Measurements from ENCODE around the gene MRPS2.
"Not testable (repeated sequence)": the region's sequence is repeated elsewhere in the genome, so short reads cannot be mapped to it uniquely, and the experiment has no call there.

The MRPS2 gene

DNA sequence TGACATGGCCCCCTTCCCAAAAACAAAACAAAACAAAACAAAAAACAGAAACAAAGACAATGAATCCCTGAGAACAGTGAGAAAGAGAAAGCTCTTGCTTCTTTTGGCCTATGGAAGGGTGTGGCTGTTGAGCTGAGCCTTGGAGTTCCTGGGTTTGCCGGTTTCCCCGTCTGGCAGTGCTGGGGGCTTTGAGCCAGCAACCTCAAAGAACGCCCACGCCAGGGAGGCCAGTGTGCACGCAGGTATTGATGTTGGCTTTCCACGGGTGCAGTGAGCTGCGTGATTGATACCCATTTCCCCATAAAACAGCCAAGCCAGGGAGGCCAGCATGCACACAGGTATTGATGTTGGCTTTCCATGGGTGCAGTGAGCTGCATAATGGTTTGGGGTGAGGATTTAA lies 12.4 kb downstream of the MRPS2 start:
- H3K9ac ChIP-seq (ENCODE audit: low read length) = no peak overlapping the region
- H3K4me3 ChIP-seq (ENCODE audit: low read length) = no peak overlapping the region
- peaks cover 7% of the 10 kb centered on the region for H3K27me3 ChIP-seq (replicated peaks; ENCODE audit: control insufficient read depth, insufficient read depth, low read length)
- no peak for DNase-seq (ENCODE audit: low read depth)
- no peaks in the 10 kb centered on the region for H3K36me3 ChIP-seq (ENCODE audit: control insufficient read depth, insufficient read depth, low read length, severe bottlenecking)
- peaks cover 4% of the 10 kb centered on the region for H3K4me1 ChIP-seq (ENCODE audit: control insufficient read depth, insufficient read depth, low read length)
- peaks cover 7% of the 10 kb centered on the region for H3K9me3 ChIP-seq (ENCODE audit: control insufficient read depth, low read length)

DNA sequence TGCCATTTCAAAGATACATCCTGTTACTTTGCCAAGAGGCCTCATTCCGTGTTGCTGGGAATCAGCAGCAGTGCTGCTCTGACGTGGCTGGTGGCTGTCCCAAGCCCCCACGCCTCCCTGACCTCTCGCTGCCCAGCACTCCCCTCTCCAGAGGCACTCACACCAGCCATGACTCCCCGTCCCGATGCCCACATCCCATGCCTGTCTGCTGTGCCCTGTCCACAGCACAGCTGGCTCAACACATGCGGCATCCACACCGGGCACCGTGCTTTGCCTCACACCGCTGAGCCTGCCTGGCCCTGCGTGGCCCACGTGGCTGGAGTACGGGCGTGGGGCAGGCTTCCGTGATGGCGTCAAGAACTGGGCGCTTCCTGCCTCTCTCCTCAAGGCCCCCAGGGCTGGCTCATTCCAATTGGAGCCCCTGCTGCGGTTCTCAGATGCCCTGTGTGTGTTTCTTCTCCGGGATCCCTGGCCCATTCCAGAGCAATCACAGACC lies 12.9 kb downstream of the MRPS2 start:
- peaks cover 4% of the 10 kb centered on the region for H3K4me1 ChIP-seq (ENCODE audit: control insufficient read depth, insufficient read depth, low read length)
- no peak overlapping the region for H3K9ac ChIP-seq (ENCODE audit: low read length)
- H3K27me3 ChIP-seq (replicated peaks; ENCODE audit: control insufficient read depth, insufficient read depth, low read length) = peaks cover 11% of the 10 kb centered on the region
- peaks cover 7% of the 10 kb centered on the region for H3K9me3 ChIP-seq (ENCODE audit: control insufficient read depth, low read length)
- no peaks in the 10 kb centered on the region for H3K36me3 ChIP-seq (ENCODE audit: control insufficient read depth, insufficient read depth, low read length, severe bottlenecking)
- DNase-seq (ENCODE audit: low read depth) = no peak
- no peak overlapping the region for H3K4me3 ChIP-seq (ENCODE audit: low read length)

DNA sequence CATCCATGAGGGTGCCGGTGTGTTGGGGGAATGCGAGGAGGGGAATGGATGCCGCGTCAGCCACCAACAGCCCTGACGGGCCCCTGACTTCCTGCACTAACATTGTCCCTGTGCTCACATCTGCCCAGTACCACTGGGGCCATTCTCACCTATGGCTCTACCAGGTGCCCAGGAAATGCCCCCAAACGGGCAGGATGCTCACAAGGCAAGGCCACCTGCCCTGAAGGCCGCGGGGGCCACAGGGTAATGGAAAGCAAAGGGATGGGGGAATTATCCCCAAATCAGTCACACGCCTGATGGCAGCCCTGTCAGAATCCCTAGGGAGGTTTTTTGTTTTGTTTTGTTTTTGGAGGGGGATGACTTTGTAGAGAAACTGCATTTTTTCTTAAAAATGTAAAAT lies 13.4 kb downstream of the MRPS2 start:
- H3K4me3 ChIP-seq (ENCODE audit: low read length); H3K4me1 ChIP-seq (ENCODE audit: control insufficient read depth, insufficient read depth, low read length); H3K9ac ChIP-seq (ENCODE audit: low read length); H3K36me3 ChIP-seq (ENCODE audit: control insufficient read depth, insufficient read depth, low read length, severe bottlenecking); H3K9me3 ChIP-seq (ENCODE audit: control insufficient read depth, low read length); DNase-seq (ENCODE audit: low read depth): not testable (repeated sequence)
- H3K27me3 ChIP-seq (replicated peaks; ENCODE audit: control insufficient read depth, insufficient read depth, low read length) = peaks cover 14% of the 10 kb centered on the region

DNA sequence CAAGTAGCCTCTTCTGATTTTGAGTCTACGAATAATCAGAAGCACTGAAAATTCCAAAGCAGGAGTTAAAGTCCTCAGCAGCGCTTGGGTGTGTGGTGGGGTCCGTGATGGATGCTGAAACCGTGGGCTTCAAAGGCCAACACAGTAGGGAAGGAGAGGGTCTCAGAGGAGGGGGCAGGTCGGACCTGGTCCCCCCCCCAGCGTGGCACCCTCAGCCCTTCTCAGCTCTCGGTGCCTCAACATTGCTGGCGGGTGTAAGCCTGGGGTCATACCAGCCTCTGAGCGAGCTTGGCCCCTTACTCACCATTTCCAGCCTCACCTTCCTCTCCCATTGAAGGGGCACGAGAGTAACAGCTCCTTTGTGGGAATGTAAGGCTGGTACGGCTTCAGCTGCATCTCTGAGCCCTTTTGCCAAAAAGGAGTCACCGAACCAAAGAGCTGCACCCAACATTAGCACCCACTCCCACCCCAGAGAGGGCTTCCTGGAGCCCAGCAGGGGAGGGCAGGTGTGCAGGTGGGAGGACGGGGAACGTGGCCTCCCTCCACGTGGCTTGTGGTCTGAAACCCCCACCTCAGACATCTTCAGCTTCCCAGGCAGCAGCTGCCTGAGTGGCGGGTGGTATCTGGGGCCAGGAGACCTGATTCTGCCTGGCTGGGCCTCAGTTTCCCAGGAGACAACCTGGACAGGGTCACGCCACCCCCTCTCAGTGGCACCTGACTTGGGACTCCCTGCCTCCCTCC lies 14.0 kb downstream of the MRPS2 start:
- Histone ChIP-seq H3K27me3 (replicated peaks; ENCODE audit: control insufficient read depth, insufficient read depth, low read length) (peaks cover 17% of the 10 kb centered on the region), H3K9me3 (ENCODE audit: control insufficient read depth, low read length) (peaks cover 2% of the 10 kb centered on the region), H3K36me3 (ENCODE audit: control insufficient read depth, insufficient read depth, low read length, severe bottlenecking) (no peaks in the 10 kb centered on the region), H3K9ac (ENCODE audit: low read length) (no peak overlapping the region), H3K4me3 (ENCODE audit: low read length) (no peak overlapping the region), H3K4me1 (ENCODE audit: control insufficient read depth, insufficient read depth, low read length) (peaks cover 4% of the 10 kb centered on the region)
- DNase-seq (ENCODE audit: low read depth) = no peak

DNA sequence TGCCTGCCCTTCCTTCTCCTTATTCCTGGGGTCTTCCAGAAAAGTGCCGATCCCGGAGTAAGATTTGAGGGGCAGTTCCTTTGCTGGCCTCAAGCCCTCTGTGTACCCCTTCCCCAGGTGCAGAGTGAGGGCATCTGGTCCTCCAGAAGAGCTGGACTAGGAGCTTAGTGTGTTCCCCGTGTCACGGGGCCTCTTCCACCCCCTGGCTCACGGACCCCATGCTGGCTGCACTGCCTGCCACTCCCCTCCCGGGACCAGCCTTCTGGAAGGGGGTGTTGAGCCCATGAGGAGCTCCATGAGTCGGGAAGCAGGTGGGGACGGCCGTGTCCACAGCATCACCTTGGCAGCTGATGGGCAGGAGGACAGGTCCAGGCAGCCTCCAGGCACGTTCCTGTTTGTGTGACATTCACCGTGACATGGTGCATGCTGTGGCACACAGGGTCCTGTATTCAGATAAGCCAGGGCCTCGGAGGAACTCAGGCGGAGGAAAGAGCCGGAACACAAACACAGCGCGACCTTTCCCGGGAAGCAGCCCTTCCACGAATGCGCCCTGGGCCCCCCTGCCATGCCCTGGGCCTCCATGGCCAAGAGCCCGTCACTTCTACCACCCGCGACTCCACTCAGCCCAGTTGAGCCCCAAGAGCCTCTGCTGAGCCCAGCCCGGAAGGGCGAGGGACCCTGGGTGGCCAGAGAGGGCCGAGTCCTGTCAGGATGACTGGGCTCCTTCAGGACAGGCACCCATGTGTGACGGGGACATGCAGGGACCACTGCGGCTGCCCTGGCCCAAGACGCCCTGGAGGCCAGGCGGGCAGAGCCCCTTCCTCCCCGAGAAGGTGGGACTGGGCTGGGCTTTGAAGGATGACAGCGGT lies 14.8 kb downstream of the MRPS2 start:
- H3K36me3 ChIP-seq (ENCODE audit: control insufficient read depth, insufficient read depth, low read length, severe bottlenecking) = no peaks in the 10 kb centered on the region
- no peak overlapping the region for H3K4me3 ChIP-seq (ENCODE audit: low read length)
- DNase-seq (ENCODE audit: low read depth) = no peak
- H3K27me3 ChIP-seq (replicated peaks; ENCODE audit: control insufficient read depth, insufficient read depth, low read length) = peaks cover 20% of the 10 kb centered on the region
- H3K9ac ChIP-seq (ENCODE audit: low read length) = no peak overlapping the region
- H3K9me3 ChIP-seq (ENCODE audit: control insufficient read depth, low read length) = no peaks in the 10 kb centered on the region
- peaks cover 4% of the 10 kb centered on the region for H3K4me1 ChIP-seq (ENCODE audit: control insufficient read depth, insufficient read depth, low read length)

DNA sequence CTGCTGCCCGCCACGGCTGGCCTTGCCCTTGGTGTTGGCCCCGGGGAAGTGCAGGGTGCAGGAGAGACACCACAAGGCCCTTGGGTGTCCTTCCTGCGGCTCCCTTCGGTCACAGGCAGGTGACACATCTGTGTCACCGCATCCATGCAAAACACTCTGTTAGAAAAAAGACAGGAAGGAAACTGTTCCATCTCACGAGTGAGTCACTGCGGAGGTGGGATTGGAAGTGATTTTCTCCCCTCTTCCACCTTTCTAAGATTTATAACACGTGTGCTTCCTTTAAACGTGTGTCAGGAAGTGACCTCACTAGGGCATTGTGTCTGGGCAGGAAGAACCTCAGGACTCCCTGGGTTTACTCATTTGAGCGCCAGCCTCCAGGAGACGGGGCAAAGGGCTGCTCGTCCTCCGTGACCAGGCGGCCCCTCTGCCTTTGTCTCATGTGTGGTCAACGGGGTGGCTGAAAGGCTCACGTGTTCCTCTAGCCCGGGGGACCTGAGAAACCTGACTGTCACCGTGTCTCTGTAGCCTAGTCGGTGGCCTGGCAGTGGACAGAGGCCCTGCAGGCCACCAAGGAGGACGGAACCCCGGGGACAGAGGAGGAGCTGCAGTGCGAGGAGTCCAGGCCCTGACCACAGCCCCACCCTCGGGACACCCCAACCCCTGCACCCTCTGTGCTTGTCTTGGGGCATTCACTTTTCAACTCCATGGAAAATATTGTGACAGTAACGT lies 15.8 kb downstream of the MRPS2 start:
- no peaks in the 10 kb centered on the region for H3K9me3 ChIP-seq (ENCODE audit: control insufficient read depth, low read length)
- H3K4me1 ChIP-seq (ENCODE audit: control insufficient read depth, insufficient read depth, low read length) = peaks cover 4% of the 10 kb centered on the region
- H3K36me3 ChIP-seq (ENCODE audit: control insufficient read depth, insufficient read depth, low read length, severe bottlenecking) = no peaks in the 10 kb centered on the region
- no peak overlapping the region for H3K9ac ChIP-seq (ENCODE audit: low read length)
- no peak for DNase-seq (ENCODE audit: low read depth)
- H3K27me3 ChIP-seq (replicated peaks; ENCODE audit: control insufficient read depth, insufficient read depth, low read length) = peaks cover 20% of the 10 kb centered on the region
- H3K4me3 ChIP-seq (ENCODE audit: low read length) = no peak overlapping the region

DNA sequence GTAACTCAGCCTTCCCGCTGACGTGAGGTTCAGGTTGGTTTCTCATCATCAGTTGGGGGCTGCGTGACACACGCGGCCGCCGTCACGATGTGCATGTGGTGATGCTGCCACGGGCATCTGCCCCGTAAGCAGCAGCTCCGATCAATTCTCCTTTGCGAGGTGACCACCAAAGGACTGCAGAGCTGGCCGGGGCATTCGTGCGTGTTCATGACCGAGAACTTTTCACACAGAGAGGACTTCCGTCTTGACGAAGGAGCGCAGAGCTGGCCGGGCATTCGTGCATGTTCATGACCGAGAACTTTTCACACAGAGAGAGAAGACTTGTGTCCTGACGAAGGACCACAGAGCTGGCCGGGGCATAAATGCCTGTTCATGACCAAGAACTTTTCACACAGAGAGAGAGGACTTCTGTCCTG lies 16.9 kb downstream of the MRPS2 start:
- no peaks in the 10 kb centered on the region for H3K9me3 ChIP-seq (ENCODE audit: control insufficient read depth, low read length)
- H3K9ac ChIP-seq (ENCODE audit: low read length) = no peak overlapping the region
- no peak for DNase-seq (ENCODE audit: low read depth)
- H3K4me3 ChIP-seq (ENCODE audit: low read length) = no peak overlapping the region
- H3K27me3 ChIP-seq (replicated peaks; ENCODE audit: control insufficient read depth, insufficient read depth, low read length) = peaks cover 21% of the 10 kb centered on the region
- no peaks in the 10 kb centered on the region for H3K36me3 ChIP-seq (ENCODE audit: control insufficient read depth, insufficient read depth, low read length, severe bottlenecking)
- no peaks in the 10 kb centered on the region for H3K4me1 ChIP-seq (ENCODE audit: control insufficient read depth, insufficient read depth, low read length)

DNA sequence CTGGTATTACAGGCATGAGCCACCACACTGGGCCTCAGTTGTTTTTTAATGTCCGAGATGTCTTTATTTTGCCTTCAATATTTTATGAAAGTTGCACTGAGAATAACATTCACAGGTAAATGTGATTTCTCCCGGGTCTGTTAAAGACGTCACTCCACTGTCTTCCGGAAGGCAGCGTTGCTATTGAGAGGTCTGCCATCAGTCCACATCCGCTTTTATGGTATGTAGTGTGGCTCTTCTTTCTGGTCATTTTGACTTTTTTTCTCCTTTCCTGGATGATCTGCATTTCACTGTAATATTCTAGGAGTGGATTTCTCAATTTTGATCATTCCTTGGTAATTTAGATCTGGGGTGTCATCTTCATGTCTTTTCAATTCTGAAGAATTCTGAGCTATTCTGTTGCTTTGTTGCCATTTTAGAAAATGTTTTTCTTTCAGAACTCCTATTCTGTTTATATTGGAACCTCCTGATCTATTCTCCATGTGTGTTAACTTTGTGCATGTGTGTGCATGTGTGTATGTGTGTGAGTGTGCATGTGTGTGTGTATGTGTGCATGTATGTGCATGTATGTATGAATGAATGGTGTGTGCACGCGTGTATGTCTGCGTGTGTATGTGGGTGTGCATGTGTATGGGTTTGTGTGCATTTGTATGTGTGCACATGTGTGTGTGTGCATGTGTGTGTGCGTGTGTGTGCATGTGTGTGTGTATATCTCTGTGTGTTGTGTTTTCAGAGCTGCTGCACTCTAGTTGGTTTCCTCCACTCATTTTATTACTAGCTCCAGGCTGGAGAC lies 18.9 kb downstream of the MRPS2 start:
- Histone ChIP-seq H3K9ac (ENCODE audit: low read length) (no peak overlapping the region), H3K4me3 (ENCODE audit: low read length) (no peak overlapping the region)
- DNase-seq (ENCODE audit: low read depth) = no peak

DNA sequence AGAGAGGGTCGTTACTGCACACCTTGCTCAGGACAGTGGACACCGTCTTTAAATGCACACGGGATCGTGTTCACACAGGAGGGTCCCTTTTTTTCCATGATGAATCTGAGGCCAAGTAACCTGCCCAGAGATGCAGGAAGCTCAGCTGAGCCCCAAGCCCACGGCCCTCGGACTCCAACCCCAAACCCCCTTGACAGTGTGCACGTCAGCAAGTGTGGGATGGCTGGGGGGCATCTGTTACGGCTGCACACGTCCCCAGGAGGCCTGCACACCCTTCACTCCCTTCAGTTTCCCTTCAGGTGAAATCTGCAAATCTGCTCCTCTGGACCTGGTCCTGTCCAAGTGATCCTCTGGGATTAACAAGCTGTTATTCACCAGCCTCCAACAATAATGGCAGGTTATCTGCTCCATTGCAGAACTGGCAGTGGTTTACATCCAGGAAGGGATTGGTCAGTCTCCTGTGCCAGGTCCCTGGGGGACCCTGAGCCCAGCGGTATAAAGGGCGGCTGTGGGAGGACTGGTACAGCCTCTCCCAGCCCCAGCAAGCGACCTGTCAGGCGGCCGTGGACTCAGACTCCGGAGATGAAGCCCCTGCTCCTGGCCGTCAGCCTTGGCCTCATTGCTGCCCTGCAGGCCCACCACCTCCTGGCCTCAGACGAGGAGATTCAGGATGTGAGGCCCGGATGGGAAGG lies 20.6 kb downstream of the MRPS2 start, which contains the start of gene LCN1:
LCN1 (plus strand) TSS at position 525 of the 692 bp plus-strand sequence; CDS start at position 583, 58 bp downstream.
- peaks cover 38% of the 10 kb centered on the region for H3K27me3 ChIP-seq (replicated peaks; ENCODE audit: control insufficient read depth, insufficient read depth, low read length)
- no peak within 1 kb of the TSS for H3K4me3 ChIP-seq (ENCODE audit: low read length)
- H3K9ac ChIP-seq (ENCODE audit: low read length) = no peak within 1 kb of the TSS
- no peaks in the 10 kb centered on the region for H3K36me3 ChIP-seq (ENCODE audit: control insufficient read depth, insufficient read depth, low read length, severe bottlenecking)
- peaks cover 4% of the 10 kb centered on the region for H3K4me1 ChIP-seq (ENCODE audit: control insufficient read depth, insufficient read depth, low read length)
- no peaks in the 10 kb centered on the region for H3K9me3 ChIP-seq (ENCODE audit: control insufficient read depth, low read length)
- no peak for DNase-seq (ENCODE audit: low read depth)

More for the DNA sequence above, 18.9 kb downstream of the MRPS2 start:
- Histone ChIP-seq H3K27me3 (replicated peaks; ENCODE audit: control insufficient read depth, insufficient read depth, low read length) (peaks cover 34% of the 10 kb centered on the region), H3K36me3 (ENCODE audit: control insufficient read depth, insufficient read depth, low read length, severe bottlenecking) (no peaks in the 10 kb centered on the region), H3K9me3 (ENCODE audit: control insufficient read depth, low read length) (no peaks in the 10 kb centered on the region), H3K4me1 (ENCODE audit: control insufficient read depth, insufficient read depth, low read length) (peaks cover 4% of the 10 kb centered on the region)

DNA sequence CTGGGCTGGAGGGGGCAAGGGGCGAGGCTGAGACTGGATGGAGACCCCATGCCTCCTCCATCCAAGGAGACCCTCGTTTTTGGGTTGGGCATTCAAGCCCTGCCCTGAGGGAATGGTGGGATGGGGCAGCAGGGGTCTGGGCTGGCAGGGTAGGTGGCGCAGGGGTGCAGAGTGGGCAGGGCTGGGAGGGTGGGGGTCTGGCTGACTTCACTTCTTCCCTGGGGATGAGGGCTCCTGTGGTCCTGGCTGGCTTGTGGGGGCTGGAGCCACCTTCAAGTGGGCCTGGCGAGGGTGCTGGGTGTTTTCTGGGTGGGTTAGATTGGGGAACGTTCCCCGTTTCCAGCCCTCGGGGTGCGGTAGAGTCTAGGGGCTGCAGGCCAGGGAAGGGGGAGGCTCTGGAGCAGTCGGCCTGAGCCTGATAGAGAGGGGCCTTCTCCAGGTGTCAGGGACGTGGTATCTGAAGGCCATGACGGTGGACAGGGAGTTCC lies 21.2 kb downstream of the MRPS2 start:
- H3K27me3 ChIP-seq (replicated peaks; ENCODE audit: control insufficient read depth, insufficient read depth, low read length) = peaks cover 38% of the 10 kb centered on the region
- no peak for DNase-seq (ENCODE audit: low read depth)
- H3K9ac ChIP-seq (ENCODE audit: low read length) = no peak overlapping the region
- H3K4me3 ChIP-seq (ENCODE audit: low read length) = no peak overlapping the region
- H3K36me3 ChIP-seq (ENCODE audit: control insufficient read depth, insufficient read depth, low read length, severe bottlenecking) = no peaks in the 10 kb centered on the region
- peaks cover 4% of the 10 kb centered on the region for H3K4me1 ChIP-seq (ENCODE audit: control insufficient read depth, insufficient read depth, low read length)
- H3K9me3 ChIP-seq (ENCODE audit: control insufficient read depth, low read length) = no peaks in the 10 kb centered on the region
